Measurements from ENCODE around the gene PRKAA1.
A peak's percentile ranks its signal among the peaks of the same experiment; 100 is the strongest.

PRKAA1 gene

DNA sequence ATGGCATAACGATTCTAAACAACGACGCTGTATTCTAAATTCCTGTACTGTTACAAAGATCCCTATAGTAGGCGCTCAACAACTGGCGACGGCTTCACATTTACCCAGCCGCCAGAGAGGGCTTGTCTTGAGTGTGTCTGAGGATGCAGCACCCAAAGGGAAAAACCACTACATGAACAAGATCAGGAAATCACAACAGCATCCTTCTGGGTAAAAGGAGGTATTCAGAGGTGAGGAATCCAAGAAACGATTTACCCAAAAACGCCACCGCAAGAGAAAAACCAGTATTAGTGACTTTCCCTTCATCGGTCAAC is 43.1 kb downstream of the PRKAA1 start:
- TF ChIP-seq RAD21 (IDR thresholded peaks at IDR 0.05; ENCODE audit: low read depth) (peak; percentile 55), NFIC (IDR thresholded peaks at IDR 0.05) (no peak)

- TF ChIP-seq EP300 (IDR thresholded peaks at IDR 0.05; ENCODE audit: borderline replicate concordance) (no peak), CEBPB (IDR thresholded peaks at IDR 0.05) (no peak), YY1 (IDR thresholded peaks at IDR 0.05; ENCODE audit: low read depth) (no peak), NFIC (IDR thresholded peaks at IDR 0.05) (no peak), USF1 (IDR thresholded peaks at IDR 0.05) (no peak), TAF1 (IDR thresholded peaks at IDR 0.05; ENCODE audit: low read depth) (no peak), TCF12 (IDR thresholded peaks at IDR 0.05; ENCODE audit: low read depth) (no peak), MAX (IDR thresholded peaks at IDR 0.05) (no peak), ZBTB7A (IDR thresholded peaks at IDR 0.05; ENCODE audit: low read depth) (no peak), EGR1 (IDR thresholded peaks at IDR 0.05) (no peak)
Observed at GRCh38 chr5:40754381-40755092, 43.6 kb downstream of the PRKAA1 start.

DNA sequence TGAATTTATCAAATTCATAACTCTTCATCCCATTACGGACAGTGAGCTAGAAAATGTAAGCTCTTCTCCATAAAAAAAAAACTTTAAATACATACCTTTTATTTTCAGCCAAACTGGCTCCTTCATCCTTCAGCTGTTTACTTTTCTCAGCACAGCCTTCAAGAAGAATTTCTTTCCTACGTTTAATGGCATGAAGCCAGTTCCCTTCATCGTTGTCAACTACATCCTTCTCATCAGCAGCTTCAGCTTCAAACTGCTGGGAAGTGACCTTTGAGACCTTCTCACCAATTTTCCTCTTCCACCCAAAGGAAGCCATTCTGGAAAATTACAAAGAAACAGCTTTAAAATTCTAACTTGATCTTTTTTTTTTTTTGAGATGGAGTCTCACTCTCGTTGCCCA is 51.5 kb downstream of the PRKAA1 start:
- TF ChIP-seq, protein P1, sequence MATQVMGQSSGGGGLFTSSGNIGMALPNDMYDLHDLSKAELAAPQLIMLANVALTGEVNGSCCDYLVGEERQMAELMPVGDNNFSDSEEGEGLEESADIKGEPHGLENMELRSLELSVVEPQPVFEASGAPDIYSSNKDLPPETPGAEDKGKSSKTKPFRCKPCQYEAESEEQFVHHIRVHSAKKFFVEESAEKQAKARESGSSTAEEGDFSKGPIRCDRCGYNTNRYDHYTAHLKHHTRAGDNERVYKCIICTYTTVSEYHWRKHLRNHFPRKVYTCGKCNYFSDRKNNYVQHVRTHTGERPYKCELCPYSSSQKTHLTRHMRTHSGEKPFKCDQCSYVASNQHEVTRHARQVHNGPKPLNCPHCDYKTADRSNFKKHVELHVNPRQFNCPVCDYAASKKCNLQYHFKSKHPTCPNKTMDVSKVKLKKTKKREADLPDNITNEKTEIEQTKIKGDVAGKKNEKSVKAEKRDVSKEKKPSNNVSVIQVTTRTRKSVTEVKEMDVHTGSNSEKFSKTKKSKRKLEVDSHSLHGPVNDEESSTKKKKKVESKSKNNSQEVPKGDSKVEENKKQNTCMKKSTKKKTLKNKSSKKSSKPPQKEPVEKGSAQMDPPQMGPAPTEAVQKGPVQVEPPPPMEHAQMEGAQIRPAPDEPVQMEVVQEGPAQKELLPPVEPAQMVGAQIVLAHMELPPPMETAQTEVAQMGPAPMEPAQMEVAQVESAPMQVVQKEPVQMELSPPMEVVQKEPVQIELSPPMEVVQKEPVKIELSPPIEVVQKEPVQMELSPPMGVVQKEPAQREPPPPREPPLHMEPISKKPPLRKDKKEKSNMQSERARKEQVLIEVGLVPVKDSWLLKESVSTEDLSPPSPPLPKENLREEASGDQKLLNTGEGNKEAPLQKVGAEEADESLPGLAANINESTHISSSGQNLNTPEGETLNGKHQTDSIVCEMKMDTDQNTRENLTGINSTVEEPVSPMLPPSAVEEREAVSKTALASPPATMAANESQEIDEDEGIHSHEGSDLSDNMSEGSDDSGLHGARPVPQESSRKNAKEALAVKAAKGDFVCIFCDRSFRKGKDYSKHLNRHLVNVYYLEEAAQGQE (IDR thresholded peaks at IDR 0.05; ENCODE audit: low read depth), result no peak
- TF ChIP-seq EP300 (IDR thresholded peaks at IDR 0.05; ENCODE audit: borderline replicate concordance) (no peak), NFIC (IDR thresholded peaks at IDR 0.05) (no peak), TAF1 (IDR thresholded peaks at IDR 0.05; ENCODE audit: low read depth) (no peak), TEAD4 (IDR thresholded peaks at IDR 0.05) (no peak), YY1 (IDR thresholded peaks at IDR 0.05; ENCODE audit: low read depth) (no peak), USF1 (IDR thresholded peaks at IDR 0.05) (no peak), ZBTB7A (IDR thresholded peaks at IDR 0.05; ENCODE audit: low read depth) (no peak)

DNA sequence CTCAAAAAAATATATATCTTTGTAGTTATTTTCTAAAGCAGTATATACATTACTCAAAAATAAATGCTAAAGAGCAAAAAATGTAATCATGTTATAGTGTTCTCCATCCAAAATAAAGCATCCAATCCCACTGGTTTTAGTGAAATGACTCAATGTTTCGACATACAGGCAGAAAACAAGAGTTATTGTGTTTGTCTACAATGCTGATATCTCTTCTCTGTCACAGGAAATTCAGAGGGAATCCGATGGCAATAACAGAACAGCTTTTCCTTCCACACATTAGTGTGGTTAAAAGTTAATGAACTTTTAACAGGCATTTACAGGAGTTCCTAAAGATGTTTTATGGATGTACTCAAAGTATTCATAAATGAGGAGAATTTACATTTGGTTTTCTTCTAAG is 54.4 kb downstream of the PRKAA1 start:
- TF ChIP-seq CEBPB (IDR thresholded peaks at IDR 0.05), result no peak
- TF ChIP-seq TCF12 (IDR thresholded peaks at IDR 0.05; ENCODE audit: low read depth), result no peak
- TF ChIP-seq TEAD4 (IDR thresholded peaks at IDR 0.05), result no peak
- TF ChIP-seq NFIC (IDR thresholded peaks at IDR 0.05), result no peak
- no peak for TF ChIP-seq YY1 (IDR thresholded peaks at IDR 0.05; ENCODE audit: low read depth)

- TF ChIP-seq TAF1 (IDR thresholded peaks at IDR 0.05; ENCODE audit: low read depth) (no peak), MAX (IDR thresholded peaks at IDR 0.05) (no peak), EGR1 (IDR thresholded peaks at IDR 0.05) (no peak), CREB1 (IDR thresholded peaks at IDR 0.05; ENCODE audit: low read depth) (no peak), EP300 (IDR thresholded peaks at IDR 0.05; ENCODE audit: borderline replicate concordance) (no peak), USF1 (IDR thresholded peaks at IDR 0.05) (no peak), TEAD4 (IDR thresholded peaks at IDR 0.05) (no peak), NFIC (IDR thresholded peaks at IDR 0.05) (no peak), RAD21 (IDR thresholded peaks at IDR 0.05; ENCODE audit: low read depth) (no peak), FOXM1 (IDR thresholded peaks at IDR 0.05; ENCODE audit: borderline replicate concordance, low read depth) (no peak), CEBPB (IDR thresholded peaks at IDR 0.05) (no peak), ZBTB7A (IDR thresholded peaks at IDR 0.05; ENCODE audit: low read depth) (no peak), YY1 (IDR thresholded peaks at IDR 0.05; ENCODE audit: low read depth) (no peak), TCF12 (IDR thresholded peaks at IDR 0.05; ENCODE audit: low read depth) (no peak)
- TF ChIP-seq, protein P1 (IDR thresholded peaks at IDR 0.05; ENCODE audit: low read depth), result no peak
Observed at GRCh38 chr5:40738502-40738901, 59.7 kb downstream of the PRKAA1 start.

Data from Ishikawa (cell line).